K562 (cell line): ENCODE data around the gene DOK1. TPM values are rescaled to one million over a fixed set of nuclear protein-coding genes. Genes with fewer than 3 reads are reported as not detected.

Experiments
- ARID2 ChIP-seq: fragments of 450-650 bp; IDR thresholded peaks from 2 replicates; pipeline ENCODE4 v1.6.1; 2017; ENCODE audit warnings: antibody characterized with exemption, mild to moderate bottlenecking
- DPF2 ChIP-seq: fragments of 450-650 bp; IDR thresholded peaks from 2 replicates; pipeline ENCODE4 v1.6.1; 2016
- ELF1 ChIP-seq: fragments of 200-800 bp; sonication (Bioruptor generic); IDR thresholded peaks from 2 replicates; pipeline ENCODE4 v1.6.1; 2016; ENCODE audit warnings: missing genetic modification characterization, missing compliant biosample characterization
- HDAC2 ChIP-seq: fragments of 450-650 bp; IDR thresholded peaks from 2 replicates; pipeline ENCODE4 v1.6.1; 2016; ENCODE audit warnings: mild to moderate bottlenecking
- NEUROD1 ChIP-seq: fragments of 150-350 bp; IDR thresholded peaks from 2 replicates; pipeline ENCODE4 v1.6.1; 2014; ENCODE audit warnings: borderline replicate concordance, low read length, low read depth; ENCODE audit not compliant: partially characterized antibody
- NFIX ChIP-seq: fragments of 250-450 bp; sonication (Bioruptor Pico); IDR thresholded peaks from 2 replicates; pipeline ENCODE4 v1.4.0; 2020; ENCODE audit warnings: low read depth, mild to moderate bottlenecking, moderate library complexity
- POLR3G ChIP-seq: IDR thresholded peaks from 2 replicates; pipeline ENCODE4 v1.6.1; 2011; ENCODE audit not compliant: insufficient read length, insufficient replicate concordance; ENCODE audit errors: extremely low read depth
- SMARCB1 ChIP-seq: IDR thresholded peaks from 2 replicates; pipeline ENCODE4 v1.6.1; 2011; ENCODE audit warnings: improper control_type of control experiment, low read depth; ENCODE audit not compliant: insufficient read length
- SUPT5H ChIP-seq: fragments of 450-650 bp; IDR thresholded peaks from 2 replicates; pipeline ENCODE4 v1.6.1; 2016
- TFAM ChIP-seq: fragments of 250-450 bp; sonication (Bioruptor Pico); conservative IDR thresholded peaks from 2 replicates; pipeline ENCODE4 v1.5.0; 2021; ENCODE audit warnings: mild to moderate bottlenecking, moderate library complexity
- ZSCAN32 ChIP-seq: fragments of 450-650 bp; formaldehyde crosslinking; IDR thresholded peaks from 2 replicates; pipeline ENCODE4 v1.4.0; 2020; ENCODE audit warnings: mild to moderate bottlenecking, moderate library complexity
- polyA plus RNA-seq, 8 experiments: library from polyadenylated mRNA; depleted of rRNA in 4 of 8; stranded (reverse) in 5 of 8; unstranded in 3 of 8; fragments of >200 nt; fragmentation: Nextera tagmentation in 2 of 8; fragmentation: Illumina TruSeq in 1 of 8; extraction: Ambion mirVana in 2 of 8; extraction: Trizol in 1 of 8; gene quantifications; 2 replicates each; pipeline versions ENCODE4 v1.2.1 to v1.2.3, GENCODE V29; 2011 to 2014; ENCODE audit warnings: inconsistent platforms in 1 of 8, missing spikeins in 1 of 8
- total RNA-seq, 7 experiments: library from RNA; depleted of rRNA in 6 of 7; stranded (reverse); fragments of >200 nt in 6 of 7; fragmentation: Illumina TruSeq in 2 of 7; extraction: Trizol in 2 of 7; gene quantifications; 2 replicates each; pipeline versions ENCODE4 v1.2.1 to v1.2.3, GENCODE V29; 2011 to 2021; ENCODE audit warnings: low replicate concordance in 1 of 7
- TF ChIP-seq, protein P1 (sequence below): sonication (generic); formaldehyde crosslinking; IDR thresholded peaks from 2 replicates; pipeline ENCODE4 v1.8.1; 2022; ENCODE audit warnings: missing genetic modification reagents
- TF ChIP-seq, protein P2 (sequence below): fragments of 450-650 bp; IDR thresholded peaks from 2 replicates; pipeline ENCODE4 v1.6.1; 2016; ENCODE audit warnings: missing biosample characterization, missing genetic modification characterization
- TF ChIP-seq, protein P3 (sequence below): sonication (generic); formaldehyde crosslinking; IDR thresholded peaks from 2 replicates; pipeline ENCODE4 v1.8.0; 2022; ENCODE audit warnings: mild to moderate bottlenecking, missing genetic modification reagents
- TF ChIP-seq, protein P4 (sequence below): IDR thresholded peaks from 3 replicates; pipeline ENCODE4 v1.6.1; 2011; ENCODE audit warnings: borderline replicate concordance, mild to moderate bottlenecking, moderate library complexity; ENCODE audit not compliant: insufficient read length; ENCODE audit errors: extremely low read depth

DOK1 gene
- total and polyA plus RNA-seq, 9 of the 15 experiments (the other 6 are each of a cell fraction or from before 2014, with no cell fraction given): 0.59 to 36.4 (median 16.1) TPM

DNA sequence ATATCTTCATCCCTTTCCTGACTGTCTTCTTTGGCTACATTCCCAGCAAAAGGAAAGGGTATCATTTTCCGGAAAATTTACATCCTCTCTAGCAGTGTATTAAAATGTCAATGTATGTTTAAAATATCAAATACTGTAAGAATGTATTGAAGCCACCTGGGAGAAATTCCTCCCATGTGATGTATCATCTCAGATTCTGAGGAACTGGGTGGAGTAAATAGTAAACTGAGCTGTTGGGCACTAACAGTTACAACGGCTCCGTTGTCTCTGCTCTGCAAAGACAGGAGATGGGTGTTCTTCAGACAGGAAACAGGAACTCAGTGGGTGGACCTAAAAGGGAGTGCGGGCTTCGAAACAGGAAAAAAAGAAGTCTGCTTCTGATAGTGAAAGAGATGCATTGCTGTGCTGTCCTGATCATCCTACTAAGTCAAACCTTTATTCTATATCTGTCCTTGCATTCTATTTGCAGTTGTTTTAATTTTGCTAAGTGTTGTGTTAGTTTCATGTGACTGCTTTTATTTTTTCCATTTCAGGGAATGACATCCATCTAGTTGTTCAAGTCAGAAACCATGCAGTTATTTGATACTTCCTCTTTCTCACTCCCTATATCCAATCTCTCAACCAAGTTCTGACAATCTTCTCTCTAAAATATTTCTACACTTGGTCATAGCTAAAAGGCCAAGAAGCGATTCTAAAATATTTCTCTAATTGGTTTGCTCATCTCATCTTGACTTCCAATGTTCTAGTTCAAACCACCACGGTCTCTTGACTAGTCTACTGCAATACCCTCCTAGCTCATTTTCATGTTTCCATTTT lies 19.4 kb downstream of the DOK1 start (continued):
- TF ChIP-seq NEUROD1 (no peak), ARID2 (no peak), SUPT5H (0 out of 2 replicates have a peak, but pooled peaks have one; percentile 34), SMARCB1 (peak; percentile 58), HDAC2 (0 out of 2 replicates have a peak, but pooled peaks have one; percentile 17), TFAM (CRISPR knock-in tag) (no peak), POLR3G (no peak), ZSCAN32 (CRISPR knock-in tag) (no peak), NFIX (CRISPR knock-in tag) (no peak), ELF1 (tag) (peak; percentile 40; the same call in 1 of the 2 replicates), DPF2 (0 out of 2 replicates have a peak, but pooled peaks have one; percentile 27)
- TF ChIP-seq, protein P1, sequence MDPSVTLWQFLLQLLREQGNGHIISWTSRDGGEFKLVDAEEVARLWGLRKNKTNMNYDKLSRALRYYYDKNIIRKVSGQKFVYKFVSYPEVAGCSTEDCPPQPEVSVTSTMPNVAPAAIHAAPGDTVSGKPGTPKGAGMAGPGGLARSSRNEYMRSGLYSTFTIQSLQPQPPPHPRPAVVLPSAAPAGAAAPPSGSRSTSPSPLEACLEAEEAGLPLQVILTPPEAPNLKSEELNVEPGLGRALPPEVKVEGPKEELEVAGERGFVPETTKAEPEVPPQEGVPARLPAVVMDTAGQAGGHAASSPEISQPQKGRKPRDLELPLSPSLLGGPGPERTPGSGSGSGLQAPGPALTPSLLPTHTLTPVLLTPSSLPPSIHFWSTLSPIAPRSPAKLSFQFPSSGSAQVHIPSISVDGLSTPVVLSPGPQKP (CRISPR knock-in tag): no peak
- TF ChIP-seq, protein P2, sequence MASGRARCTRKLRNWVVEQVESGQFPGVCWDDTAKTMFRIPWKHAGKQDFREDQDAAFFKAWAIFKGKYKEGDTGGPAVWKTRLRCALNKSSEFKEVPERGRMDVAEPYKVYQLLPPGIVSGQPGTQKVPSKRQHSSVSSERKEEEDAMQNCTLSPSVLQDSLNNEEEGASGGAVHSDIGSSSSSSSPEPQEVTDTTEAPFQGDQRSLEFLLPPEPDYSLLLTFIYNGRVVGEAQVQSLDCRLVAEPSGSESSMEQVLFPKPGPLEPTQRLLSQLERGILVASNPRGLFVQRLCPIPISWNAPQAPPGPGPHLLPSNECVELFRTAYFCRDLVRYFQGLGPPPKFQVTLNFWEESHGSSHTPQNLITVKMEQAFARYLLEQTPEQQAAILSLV (tag): no peak
- TF ChIP-seq, protein P3, sequence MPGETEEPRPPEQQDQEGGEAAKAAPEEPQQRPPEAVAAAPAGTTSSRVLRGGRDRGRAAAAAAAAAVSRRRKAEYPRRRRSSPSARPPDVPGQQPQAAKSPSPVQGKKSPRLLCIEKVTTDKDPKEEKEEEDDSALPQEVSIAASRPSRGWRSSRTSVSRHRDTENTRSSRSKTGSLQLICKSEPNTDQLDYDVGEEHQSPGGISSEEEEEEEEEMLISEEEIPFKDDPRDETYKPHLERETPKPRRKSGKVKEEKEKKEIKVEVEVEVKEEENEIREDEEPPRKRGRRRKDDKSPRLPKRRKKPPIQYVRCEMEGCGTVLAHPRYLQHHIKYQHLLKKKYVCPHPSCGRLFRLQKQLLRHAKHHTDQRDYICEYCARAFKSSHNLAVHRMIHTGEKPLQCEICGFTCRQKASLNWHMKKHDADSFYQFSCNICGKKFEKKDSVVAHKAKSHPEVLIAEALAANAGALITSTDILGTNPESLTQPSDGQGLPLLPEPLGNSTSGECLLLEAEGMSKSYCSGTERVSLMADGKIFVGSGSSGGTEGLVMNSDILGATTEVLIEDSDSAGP: no peak
- TF ChIP-seq, protein P4, sequence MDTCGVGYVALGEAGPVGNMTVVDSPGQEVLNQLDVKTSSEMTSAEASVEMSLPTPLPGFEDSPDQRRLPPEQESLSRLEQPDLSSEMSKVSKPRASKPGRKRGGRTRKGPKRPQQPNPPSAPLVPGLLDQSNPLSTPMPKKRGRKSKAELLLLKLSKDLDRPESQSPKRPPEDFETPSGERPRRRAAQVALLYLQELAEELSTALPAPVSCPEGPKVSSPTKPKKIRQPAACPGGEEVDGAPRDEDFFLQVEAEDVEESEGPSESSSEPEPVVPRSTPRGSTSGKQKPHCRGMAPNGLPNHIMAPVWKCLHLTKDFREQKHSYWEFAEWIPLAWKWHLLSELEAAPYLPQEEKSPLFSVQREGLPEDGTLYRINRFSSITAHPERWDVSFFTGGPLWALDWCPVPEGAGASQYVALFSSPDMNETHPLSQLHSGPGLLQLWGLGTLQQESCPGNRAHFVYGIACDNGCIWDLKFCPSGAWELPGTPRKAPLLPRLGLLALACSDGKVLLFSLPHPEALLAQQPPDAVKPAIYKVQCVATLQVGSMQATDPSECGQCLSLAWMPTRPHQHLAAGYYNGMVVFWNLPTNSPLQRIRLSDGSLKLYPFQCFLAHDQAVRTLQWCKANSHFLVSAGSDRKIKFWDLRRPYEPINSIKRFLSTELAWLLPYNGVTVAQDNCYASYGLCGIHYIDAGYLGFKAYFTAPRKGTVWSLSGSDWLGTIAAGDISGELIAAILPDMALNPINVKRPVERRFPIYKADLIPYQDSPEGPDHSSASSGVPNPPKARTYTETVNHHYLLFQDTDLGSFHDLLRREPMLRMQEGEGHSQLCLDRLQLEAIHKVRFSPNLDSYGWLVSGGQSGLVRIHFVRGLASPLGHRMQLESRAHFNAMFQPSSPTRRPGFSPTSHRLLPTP: no peak
